ENCODE results near the gene CCDC15.

CCDC15 gene

DNA sequence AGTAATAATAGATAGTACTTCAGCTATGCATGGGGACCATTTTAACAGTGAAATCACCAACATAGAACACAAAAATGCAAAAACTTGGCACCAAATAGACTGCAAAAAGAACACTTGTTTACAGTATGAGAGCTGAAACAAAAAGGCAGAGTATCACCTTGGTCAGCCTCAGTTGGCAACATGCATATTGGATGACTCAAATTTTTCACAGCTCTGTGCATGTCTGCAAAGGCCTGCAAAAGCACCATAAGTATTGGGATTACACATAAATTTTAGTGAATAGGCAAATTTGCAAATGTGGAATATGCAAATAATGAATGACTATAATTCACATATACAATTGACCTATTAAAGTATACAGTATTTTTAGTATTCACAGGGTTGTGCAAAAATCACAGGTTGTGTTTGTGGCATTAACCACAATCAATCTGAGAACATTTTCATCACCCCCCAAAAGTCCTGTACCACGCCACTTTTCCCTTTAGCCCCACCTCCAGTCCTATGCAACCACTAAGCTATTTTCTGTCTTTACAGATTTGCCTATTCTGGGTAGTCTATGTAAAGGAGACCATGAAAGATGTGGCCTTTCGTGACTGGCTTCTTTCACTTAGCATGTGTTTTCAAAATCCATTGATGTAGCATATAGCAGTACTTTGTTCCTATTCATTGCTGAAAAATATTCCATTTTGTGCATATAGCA, 47.2 kb downstream of the CCDC15 start:
- Histone ChIP-seq H3K9me3 (ENCODE audit: insufficient read depth, low read depth, low read length) (peaks cover 17% of the 10 kb centered on the region; the same call in 1 of the 2 replicates), H3K36me3 (ENCODE audit: insufficient read depth, low read length) (peaks cover 57% of the 10 kb centered on the region), H3K4me3 (ENCODE audit: low read length, poor library complexity, severe bottlenecking) (no peak overlapping the region), H3K9me2 (replicated peaks; ENCODE audit: low read depth, low read length) (no peaks in the 10 kb centered on the region), H4K20me1 (ENCODE audit: insufficient read depth, low read length, poor library complexity, severe bottlenecking) (no peaks in the 10 kb centered on the region), H3K4me1 (ENCODE audit: insufficient read depth, low read length, poor library complexity, severe bottlenecking) (no peaks in the 10 kb centered on the region), H3K27me3 (ENCODE audit: insufficient read depth, low read length, poor library complexity, severe bottlenecking) (no peaks in the 10 kb centered on the region), H3K79me2 (ENCODE audit: insufficient read depth, low read length) (no peaks in the 10 kb centered on the region), H3K9ac (ENCODE audit: low read depth, low read length, poor library complexity, severe bottlenecking) (no peak overlapping the region), H3F3A (ENCODE audit: low read depth) (no peaks in the 10 kb centered on the region), H3K4me2 (ENCODE audit: low read depth, low read length, poor library complexity, severe bottlenecking) (no peak overlapping the region), H2AFZ (ENCODE audit: low read length) (no peak overlapping the region)
- TF ChIP-seq EZH2phosphoT487 (IDR thresholded peaks at IDR 0.05; ENCODE audit: borderline replicate concordance) = no peak

- no peaks in the 10 kb centered on the region for H3K79me2 ChIP-seq (ENCODE audit: insufficient read depth, low read length)
- no peaks in the 10 kb centered on the region for H3K27me3 ChIP-seq (ENCODE audit: insufficient read depth, low read length, poor library complexity, severe bottlenecking)
- H3K4me3 ChIP-seq (ENCODE audit: low read length, poor library complexity, severe bottlenecking) = no peak overlapping the region
- TF ChIP-seq EZH2phosphoT487 (IDR thresholded peaks at IDR 0.05; ENCODE audit: borderline replicate concordance) = no peak
- TF ChIP-seq, protein P1, sequence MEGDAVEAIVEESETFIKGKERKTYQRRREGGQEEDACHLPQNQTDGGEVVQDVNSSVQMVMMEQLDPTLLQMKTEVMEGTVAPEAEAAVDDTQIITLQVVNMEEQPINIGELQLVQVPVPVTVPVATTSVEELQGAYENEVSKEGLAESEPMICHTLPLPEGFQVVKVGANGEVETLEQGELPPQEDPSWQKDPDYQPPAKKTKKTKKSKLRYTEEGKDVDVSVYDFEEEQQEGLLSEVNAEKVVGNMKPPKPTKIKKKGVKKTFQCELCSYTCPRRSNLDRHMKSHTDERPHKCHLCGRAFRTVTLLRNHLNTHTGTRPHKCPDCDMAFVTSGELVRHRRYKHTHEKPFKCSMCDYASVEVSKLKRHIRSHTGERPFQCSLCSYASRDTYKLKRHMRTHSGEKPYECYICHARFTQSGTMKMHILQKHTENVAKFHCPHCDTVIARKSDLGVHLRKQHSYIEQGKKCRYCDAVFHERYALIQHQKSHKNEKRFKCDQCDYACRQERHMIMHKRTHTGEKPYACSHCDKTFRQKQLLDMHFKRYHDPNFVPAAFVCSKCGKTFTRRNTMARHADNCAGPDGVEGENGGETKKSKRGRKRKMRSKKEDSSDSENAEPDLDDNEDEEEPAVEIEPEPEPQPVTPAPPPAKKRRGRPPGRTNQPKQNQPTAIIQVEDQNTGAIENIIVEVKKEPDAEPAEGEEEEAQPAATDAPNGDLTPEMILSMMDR (conservative IDR thresholded peaks at IDR 0.05; ENCODE audit: low read length) = no peak
- no peak overlapping the region for H3K4me2 ChIP-seq (ENCODE audit: low read depth, low read length, poor library complexity, severe bottlenecking)
- no peaks in the 10 kb centered on the region for H4K20me1 ChIP-seq (ENCODE audit: insufficient read depth, low read length, poor library complexity, severe bottlenecking)
- H2AFZ ChIP-seq (ENCODE audit: low read length) = no peak overlapping the region
- no peaks in the 10 kb centered on the region for H3K4me1 ChIP-seq (ENCODE audit: insufficient read depth, low read length, poor library complexity, severe bottlenecking)
- no peaks in the 10 kb centered on the region for H3K9me2 ChIP-seq (replicated peaks; ENCODE audit: low read depth, low read length)
- H3K9me3 ChIP-seq (ENCODE audit: insufficient read depth, low read depth, low read length) = peaks cover 17% of the 10 kb centered on the region; the same call in 1 of the 2 replicates
- no peaks in the 10 kb centered on the region for H3F3A ChIP-seq (ENCODE audit: low read depth)
- peaks cover 60% of the 10 kb centered on the region for H3K36me3 ChIP-seq (ENCODE audit: insufficient read depth, low read length)
- H3K9ac ChIP-seq (ENCODE audit: low read depth, low read length, poor library complexity, severe bottlenecking) = no peak overlapping the region
Measured at GRCh38 chr11:125001849-125002248, 47.8 kb downstream of the CCDC15 start.

DNA sequence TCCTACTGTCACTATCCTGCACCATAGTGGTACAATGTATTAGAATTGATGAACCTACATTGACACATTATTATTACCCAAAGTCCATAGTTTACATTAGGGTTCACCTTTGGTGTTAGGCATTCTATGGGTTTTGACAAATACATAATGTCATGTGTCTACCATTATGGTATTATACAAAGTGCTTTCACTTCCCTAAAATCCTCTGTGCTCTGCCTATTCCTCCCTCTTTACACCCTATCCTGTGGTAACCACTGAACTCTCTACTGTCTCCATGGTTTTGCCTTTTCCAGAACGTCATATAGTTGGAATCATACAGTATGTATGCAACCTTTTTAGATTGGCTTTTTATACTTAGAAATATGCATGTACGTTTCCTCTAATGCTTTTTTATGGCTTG, 51.5 kb downstream of the CCDC15 start:
- Histone ChIP-seq H3K36me3 (ENCODE audit: insufficient read depth, low read length) (peaks cover 68% of the 10 kb centered on the region), H4K20me1 (ENCODE audit: insufficient read depth, low read length, poor library complexity, severe bottlenecking) (no peaks in the 10 kb centered on the region), H3K9me3 (ENCODE audit: insufficient read depth, low read depth, low read length) (peaks cover 17% of the 10 kb centered on the region; the same call in 1 of the 2 replicates), H3K4me2 (ENCODE audit: low read depth, low read length, poor library complexity, severe bottlenecking) (no peak overlapping the region), H3K9me2 (replicated peaks; ENCODE audit: low read depth, low read length) (no peaks in the 10 kb centered on the region), H3K9ac (ENCODE audit: low read depth, low read length, poor library complexity, severe bottlenecking) (no peak overlapping the region), H3K79me2 (ENCODE audit: insufficient read depth, low read length) (no peaks in the 10 kb centered on the region), H2AFZ (ENCODE audit: low read length) (no peak overlapping the region), H3K27me3 (ENCODE audit: insufficient read depth, low read length, poor library complexity, severe bottlenecking) (no peaks in the 10 kb centered on the region), H3F3A (ENCODE audit: low read depth) (no peaks in the 10 kb centered on the region), H3K4me1 (ENCODE audit: insufficient read depth, low read length, poor library complexity, severe bottlenecking) (no peaks in the 10 kb centered on the region), H3K4me3 (ENCODE audit: low read length, poor library complexity, severe bottlenecking) (no peak overlapping the region)
- TF ChIP-seq, protein P1 (conservative IDR thresholded peaks at IDR 0.05; ENCODE audit: low read length) = no peak
- no peak for TF ChIP-seq EZH2phosphoT487 (IDR thresholded peaks at IDR 0.05; ENCODE audit: borderline replicate concordance)

GRCh38 chr11:125016413-125016812, 62.4 kb downstream of the CCDC15 start:
- H3F3A ChIP-seq (ENCODE audit: low read depth) = no peaks in the 10 kb centered on the region

More at GRCh38 chr11:125016413-125016812, 62.4 kb downstream of the CCDC15 start:
- Histone ChIP-seq H2AFZ (ENCODE audit: low read length) (no peak overlapping the region), H4K20me1 (ENCODE audit: insufficient read depth, low read length, poor library complexity, severe bottlenecking) (no peaks in the 10 kb centered on the region), H3K9me3 (ENCODE audit: insufficient read depth, low read depth, low read length) (peaks cover 4% of the 10 kb centered on the region; the same call in 1 of the 2 replicates), H3K9ac (ENCODE audit: low read depth, low read length, poor library complexity, severe bottlenecking) (no peak overlapping the region), H3K4me1 (ENCODE audit: insufficient read depth, low read length, poor library complexity, severe bottlenecking) (no peaks in the 10 kb centered on the region), H3K4me2 (ENCODE audit: low read depth, low read length, poor library complexity, severe bottlenecking) (no peak overlapping the region), H3K27me3 (ENCODE audit: insufficient read depth, low read length, poor library complexity, severe bottlenecking) (no peaks in the 10 kb centered on the region), H3K79me2 (ENCODE audit: insufficient read depth, low read length) (no peaks in the 10 kb centered on the region), H3K36me3 (ENCODE audit: insufficient read depth, low read length) (peaks cover 27% of the 10 kb centered on the region; the same call in 1 of the 2 replicates), H3K4me3 (ENCODE audit: low read length, poor library complexity, severe bottlenecking) (no peak overlapping the region), H3K9me2 (replicated peaks; ENCODE audit: low read depth, low read length) (no peaks in the 10 kb centered on the region)
- no peak for TF ChIP-seq EZH2phosphoT487 (IDR thresholded peaks at IDR 0.05; ENCODE audit: borderline replicate concordance)
- TF ChIP-seq, protein P1 (conservative IDR thresholded peaks at IDR 0.05; ENCODE audit: low read length) = no peak

Measured in Loucy (cell line).